K562 (cell line): ENCODE data around the gene NPB. TPM values are rescaled to one million over a fixed set of nuclear protein-coding genes. Genes with fewer than 3 reads are reported as not detected.

Experiments used
- ATAC-seq: fragments of 200-7000 bp; cut with Tn5 transposase; 3 replicates; pipeline ENCODE4 v1.9.1; 2020; ENCODE audit warnings: moderate library complexity
- BruUV-seq: library from RNA; stranded (reverse); fragments of 400-500 nt; replicated peaks from 2 replicates; lab custom pipeline; 2021; lab: Mats Ljungman, UMichigan
- CTCF ChIA-PET: fragments of 300-600 bp; formaldehyde crosslinking; extraction: SDS; loops from one replicate; lab custom pipeline; 2021; ENCODE audit warnings: low intra/inter-chr PET ratio; lab: Yijun Ruan, JAX
- POLR2A ChIA-PET: fragments of 300-600, 350-650 bp; sonication (Branson Sonifier 250); formaldehyde crosslinking; extraction: SDS; loops from one replicate; lab custom pipeline; 2021; ENCODE audit warnings: antibody characterized with exemption, inconsistent platforms; lab: Yijun Ruan, JAX
- DNase-seq, 4 experiments: peaks; one replicate each; pipeline versions ENCODE4 v3.0.0 to v3.0.0-alpha.2; 2011 to 2018; ENCODE audit warnings: low spot score in 3 of 4, mixed read lengths in 3 of 4; ENCODE audit errors: extremely low read depth in 1 of 4
- FAIRE-seq: peaks from 2 replicates; lab custom pipeline; 2011; peaks lifted over from hg19 to GRCh38; lab: Jason Lieb, UNC
- H2AFZ ChIP-seq: 2 replicates; pipeline ENCODE4 v1.6.0; 2011; ENCODE audit warnings: low read depth, low read length, control low read depth, inconsistent platforms
- H3K27ac ChIP-seq: fragments of 200-600 bp; 3 replicates; pipeline ENCODE4 v1.8.0; 2011; ENCODE audit warnings: low read depth, mild to moderate bottlenecking, control low read depth, inconsistent platforms, low read length, moderate library complexity, mixed read lengths; ENCODE audit errors: extremely low read depth
- H3K27me3 ChIP-seq, 2 experiments: fragments of 300-600 bp in 1 of 2; 2 replicates in 1 of 2; 3 replicates in 1 of 2; pipeline versions ENCODE4 v1.6.0 to v1.8.0; 2011; ENCODE audit warnings: inconsistent platforms in 2 of 2, low read length in 2 of 2, mild to moderate bottlenecking in 1 of 2, mixed read lengths in 1 of 2, moderate library complexity in 1 of 2; ENCODE audit not compliant: control insufficient read depth in 2 of 2, insufficient read depth in 2 of 2
- H3K36me3 ChIP-seq: fragments of 300-600 bp; 3 replicates; pipeline ENCODE4 v1.8.0; 2011; ENCODE audit warnings: mild to moderate bottlenecking, low read length, inconsistent platforms; ENCODE audit not compliant: control insufficient read depth, insufficient read depth
- H3K4me1 ChIP-seq, 2 experiments: fragments of 200-600 bp in 1 of 2; replicated peaks in 1 of 2; 2 replicates in 1 of 2; 3 replicates in 1 of 2; pipeline versions ENCODE4 v1.5.1 to v1.8.0; 2011; ENCODE audit warnings: inconsistent platforms in 2 of 2, low read length in 2 of 2, mild to moderate bottlenecking in 1 of 2, mixed read lengths in 1 of 2, moderate library complexity in 1 of 2; ENCODE audit not compliant: control insufficient read depth in 2 of 2, insufficient read depth in 2 of 2
- H3K4me2 ChIP-seq: 2 replicates; pipeline ENCODE4 v1.6.1; 2011; ENCODE audit warnings: low read length, control low read depth, inconsistent platforms, mixed read lengths; ENCODE audit not compliant: insufficient read depth
- H3K4me3 ChIP-seq: fragments of 200-600 bp; sonication (generic), shearing (Covaris generic); 2 replicates; pipeline ENCODE4 v1.5.1; 2016; ENCODE audit warnings: control low read depth, inconsistent platforms
- H3K79me2 ChIP-seq: fragments of 200-600 bp; 3 replicates; pipeline ENCODE4 v1.8.0; 2011; ENCODE audit warnings: low read length, inconsistent platforms; ENCODE audit not compliant: control insufficient read depth, insufficient read depth
- H3K9ac ChIP-seq, 2 experiments: 2 replicates each; pipeline versions ENCODE4 v1.6.0 to v1.6.1; 2011; ENCODE audit warnings: low read depth in 2 of 2, low read length in 2 of 2, control low read depth in 1 of 2, inconsistent platforms in 1 of 2, mild to moderate bottlenecking in 1 of 2, mixed read lengths in 1 of 2; ENCODE audit not compliant: insufficient read depth in 1 of 2
- H3K9me1 ChIP-seq: one replicate; pipeline ENCODE4 v1.6.0; 2011; ENCODE audit warnings: inconsistent platforms, mild to moderate bottlenecking, low read length, moderate library complexity; ENCODE audit not compliant: control insufficient read depth, insufficient read depth
- H3K9me3 ChIP-seq: replicated peaks from 2 replicates; pipeline ENCODE4 v1.5.1; 2011; ENCODE audit warnings: low read depth, low read length, inconsistent platforms; ENCODE audit not compliant: control insufficient read depth, insufficient read depth
- H4K20me1 ChIP-seq: replicated peaks from 2 replicates; pipeline ENCODE4 v1.6.1; 2011; ENCODE audit warnings: low read length, inconsistent platforms, mixed read lengths; ENCODE audit not compliant: control insufficient read depth, insufficient read depth
- ATF7 ChIP-seq: fragments of 450-650 bp; IDR thresholded peaks from 2 replicates; pipeline ENCODE4 v1.7.1; 2014; ENCODE audit warnings: mild to moderate bottlenecking, moderate library complexity
- CHD1 ChIP-seq: fragments of 200-600 bp; sonication (generic); IDR thresholded peaks from one replicate; pipeline ENCODE4 v1.6.1; 2012; ENCODE audit warnings: mild to moderate bottlenecking, moderate library complexity, low read length, inconsistent platforms
- E2F6 ChIP-seq, 2 experiments: IDR thresholded peaks; 2 replicates each; pipeline ENCODE4 v1.6.1; 2011; ENCODE audit warnings: borderline replicate concordance in 1 of 2, control low read depth in 1 of 2, low read depth in 1 of 2, low read length in 1 of 2, mild to moderate bottlenecking in 1 of 2, mixed read lengths in 1 of 2, moderate library complexity in 1 of 2; ENCODE audit not compliant: insufficient read depth in 1 of 2, insufficient read length in 1 of 2, poor library complexity in 1 of 2, severe bottlenecking in 1 of 2; ENCODE audit errors: extremely low read depth in 1 of 2
- ESRRA ChIP-seq: fragments of 450-650 bp; IDR thresholded peaks from 2 replicates; pipeline ENCODE4 v1.6.1; 2014; ENCODE audit warnings: low read depth, mild to moderate bottlenecking, moderate library complexity, borderline replicate concordance
- POLR2G ChIP-seq: fragments of 200-400 bp; formaldehyde crosslinking; IDR thresholded peaks from 2 replicates; pipeline ENCODE4 v1.6.1; 2017; ENCODE audit warnings: low read depth, mild to moderate bottlenecking, antibody characterized with exemption, low read length, moderate library complexity
- RBM14 ChIP-seq: fragments of 200-400 bp; formaldehyde crosslinking; IDR thresholded peaks from 2 replicates; pipeline ENCODE4 v1.6.1; 2018; ENCODE audit warnings: low read depth, mild to moderate bottlenecking, low read length, moderate library complexity, borderline replicate concordance; ENCODE audit not compliant: insufficient read depth
- REST ChIP-seq, 2 experiments: fragments of 450-650 bp; formaldehyde crosslinking in 1 of 2; IDR thresholded peaks; 2 replicates each; pipeline versions ENCODE4 v1.4.0 to v1.6.1; 2014 to 2020; ENCODE audit warnings: mild to moderate bottlenecking in 2 of 2, borderline replicate concordance in 1 of 2, low read depth in 1 of 2
- SNIP1 ChIP-seq: fragments of 450-650 bp; IDR thresholded peaks from 2 replicates; pipeline ENCODE4 v1.7.1; 2017; ENCODE audit warnings: low read depth, mild to moderate bottlenecking
- STAT5A ChIP-seq: IDR thresholded peaks from 2 replicates; pipeline ENCODE4 v1.6.1; 2012; ENCODE audit warnings: low read length, inconsistent platforms, borderline replicate concordance
- ZNF695 ChIP-seq: fragments of 450-650 bp; formaldehyde crosslinking; IDR thresholded peaks from 2 replicates; pipeline ENCODE4 v1.4.0; 2020; ENCODE audit warnings: mild to moderate bottlenecking, moderate library complexity
- WGBS: fragments of 100-300 bp; shearing (Covaris generic); methylation state at CpG from one replicate; pipeline ENCODE4 v1.1.6; 2016; ENCODE audit warnings: low coverage, mixed read lengths; ENCODE audit not compliant: insufficient coverage; ENCODE audit errors: missing lambda C conversion rate; 5-methylcytosine and 5-hydroxymethylcytosine counted together
- in situ Hi-C: fragments of 300-500 bp; cut with MboI; formaldehyde crosslinking; loops from 4 replicates; pipeline ENCODE4 v1.15.0; 2018; ENCODE audit warnings: inconsistent platforms, mixed read lengths
- intact Hi-C: fragments of 100-400 bp; cut with micrococcal nuclease; formaldehyde crosslinking; loops from 2 replicates; pipeline ENCODE4 v1.14.2; 2022
- polyA plus RNA-seq, 8 experiments: library from polyadenylated mRNA; depleted of rRNA in 4 of 8; stranded (reverse) in 5 of 8; unstranded in 3 of 8; fragments of >200 nt; fragmentation: Nextera tagmentation in 2 of 8; fragmentation: Illumina TruSeq in 1 of 8; extraction: Ambion mirVana in 2 of 8; extraction: Trizol in 1 of 8; gene quantifications; 2 replicates each; pipeline versions ENCODE4 v1.2.1 to v1.2.3, GENCODE V29; 2011 to 2014; ENCODE audit warnings: inconsistent platforms in 1 of 8, missing spikeins in 1 of 8
- total RNA-seq, 7 experiments: library from RNA; depleted of rRNA in 6 of 7; stranded (reverse); fragments of >200 nt in 6 of 7; fragmentation: Illumina TruSeq in 2 of 7; extraction: Trizol in 2 of 7; gene quantifications; 2 replicates each; pipeline versions ENCODE4 v1.2.1 to v1.2.3, GENCODE V29; 2011 to 2021; ENCODE audit warnings: low replicate concordance in 1 of 7

NPB gene
- total and polyA plus RNA-seq, 9 of the 15 experiments (the other 6 are each of a cell fraction or from before 2014, with no cell fraction given): 0.03 to 0.61 (median 0.14) TPM; not detected in 2

- intact Hi-C loops: no loop called here
- Histone ChIP-seq H4K20me1 (peaks cover 14% of the 10 kb centered on the region), H3K9me3 (no peaks in the 10 kb centered on the region), H2AFZ (no peak overlapping the region), H3K27ac (no peak overlapping the region), H3K27me3 (no peaks in the 10 kb centered on the region), H3K36me3 (peaks cover 30% of the 10 kb centered on the region; the same call in 2 of the 3 replicates), H3K79me2 (peaks cover 44% of the 10 kb centered on the region), H3K4me1 (peaks cover 35 to 96% of the 10 kb centered on the region in 2 experiments), H3K4me2 (no peak overlapping the region), H3K9ac (peak overlapping the region in 1 of 2 experiments; percentile 76; a peak in 2 of 4 replicates), H3K4me3 (no peak overlapping the region), H3K9me1 (peaks cover 9% of the 10 kb centered on the region)
- no TSS peak for BruUV-seq
- WGBS: 80% methylated on average over 15 of the region's 20 CpGs
- ChIA-PET POLR2A (interaction anchor here (1.5 to 2.3 kb wide), 3 partner anchors 11 to 17 kb away, joined by 3 to 7 read pairs (median 5); no protein-coding TSS in a partner anchor), CTCF (no interaction called here)
- in situ Hi-C loops: no loop called here
- DNase-seq: no peak
- FAIRE-seq: no peak
- ATAC-seq: no peak
- TF ChIP-seq ESRRA (no peak), STAT5A (no peak), RBM14 (0 out of 2 replicates have a peak, but pooled peaks have one; percentile 6), SNIP1 (no peak), POLR2G (peak; percentile 7; the same call in 1 of the 2 replicates), ATF7 (no peak), REST (IDR thresholded peaks at IDR 0.05; ENCODE audit: borderline replicate concordance) (peak; percentile 75), REST (CRISPR knock-in tag; IDR thresholded peaks at IDR 0.05; ENCODE audit: low read depth) (0 out of 2 replicates have a peak, but pooled peaks have one; percentile 35), CHD1 (no peak), ZNF695 (CRISPR knock-in tag) (no peak), E2F6 (IDR thresholded peaks at IDR 0.05; ENCODE audit: borderline replicate concordance in 1 of 2, extremely low read depth in 1 of 2, insufficient read depth in 1 of 2, insufficient read length in 1 of 2, low read depth in 1 of 2, low read length in 1 of 2, poor library complexity in 1 of 2, severe bottlenecking in 1 of 2) (no peak)
Measured at GRCh38 chr17:81930142-81931125, 28.4 kb downstream of the NPB start.
